ENCODE data around the gene VTI1B. TPM values are rescaled to one million over a fixed set of nuclear protein-coding genes. Genes with fewer than 3 reads are reported as not detected.
"Not testable (repeated sequence)": the region's sequence is repeated elsewhere in the genome, so short reads cannot be mapped to it uniquely, and the experiment has no call there.

Gene VTI1B
- total and polyA plus RNA-seq, 5 donors from 2014 or later = 46.0 to 90.0 (median 74.8) TPM

GRCh38 chr14:67709796-67710195 is 35.4 kb upstream of the VTI1B start:
- not testable (repeated sequence) for H3K27ac Mint-ChIP-seq; H3K4me3 Mint-ChIP-seq; H3K27me3 ChIP-seq (ENCODE audit: control insufficient read depth, insufficient read depth, low read length); H3K4me1 ChIP-seq (ENCODE audit: control insufficient read depth, insufficient read depth, low read length, poor library complexity, severe bottlenecking); H3K4me3 ChIP-seq (ENCODE audit: low read depth, low read length); DNase-seq; ATAC-seq (ENCODE audit: low read depth in 2 of 2); H3K36me3 Mint-ChIP-seq; H3K9me3 ChIP-seq (ENCODE audit: control insufficient read depth in 2 of 2, low read length in 2 of 2); H3K9me3 Mint-ChIP-seq; H3K27me3 Mint-ChIP-seq; H3K36me3 ChIP-seq (ENCODE audit: control insufficient read depth, insufficient read depth, low read length); H3K27ac ChIP-seq (ENCODE audit: insufficient read depth, low read length, poor library complexity, severe bottlenecking); H3K4me1 Mint-ChIP-seq

DNA sequence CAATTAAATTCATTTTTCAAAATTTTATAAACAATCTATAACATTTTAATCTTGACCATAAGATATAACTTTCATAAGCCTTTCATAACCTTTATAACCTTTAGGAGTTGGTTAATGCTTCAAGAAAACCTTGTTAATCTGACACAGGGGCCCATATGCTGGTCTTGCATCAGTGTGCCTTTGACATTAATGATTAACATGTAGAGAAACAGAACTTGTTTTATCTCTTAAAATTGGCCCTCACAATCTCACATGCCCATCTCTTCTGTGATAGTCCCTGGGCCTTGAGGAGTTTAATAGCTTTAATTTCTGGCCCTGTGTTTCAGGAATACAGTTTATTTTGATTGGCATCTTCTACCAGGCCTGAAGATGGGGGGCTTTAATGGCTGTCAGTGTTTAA is 34.9 kb upstream of the VTI1B start:
- H3K4me3 ChIP-seq (ENCODE audit: low read depth, low read length); DNase-seq; H3K36me3 ChIP-seq (ENCODE audit: control insufficient read depth, insufficient read depth, low read length); H3K27ac Mint-ChIP-seq; H3K4me1 ChIP-seq (ENCODE audit: control insufficient read depth, insufficient read depth, low read length, poor library complexity, severe bottlenecking); ATAC-seq (ENCODE audit: low read depth in 2 of 2); H3K4me3 Mint-ChIP-seq; H3K36me3 Mint-ChIP-seq; H3K27me3 ChIP-seq (ENCODE audit: control insufficient read depth, insufficient read depth, low read length); H3K9me3 ChIP-seq (ENCODE audit: control insufficient read depth in 2 of 2, low read length in 2 of 2); H3K27me3 Mint-ChIP-seq; H3K27ac ChIP-seq (ENCODE audit: insufficient read depth, low read length, poor library complexity, severe bottlenecking); H3K9me3 Mint-ChIP-seq; H3K4me1 Mint-ChIP-seq: not testable (repeated sequence)

- Mint-ChIP-seq H3K27me3 (peaks cover 9% of the 10 kb centered on the region), H3K36me3 (peaks cover 3% of the 10 kb centered on the region), H3K27ac (no peak overlapping the region)
These were observed 30.8 kb upstream of the VTI1B start for GRCh38 chr14:67705211-67705610.

DNA sequence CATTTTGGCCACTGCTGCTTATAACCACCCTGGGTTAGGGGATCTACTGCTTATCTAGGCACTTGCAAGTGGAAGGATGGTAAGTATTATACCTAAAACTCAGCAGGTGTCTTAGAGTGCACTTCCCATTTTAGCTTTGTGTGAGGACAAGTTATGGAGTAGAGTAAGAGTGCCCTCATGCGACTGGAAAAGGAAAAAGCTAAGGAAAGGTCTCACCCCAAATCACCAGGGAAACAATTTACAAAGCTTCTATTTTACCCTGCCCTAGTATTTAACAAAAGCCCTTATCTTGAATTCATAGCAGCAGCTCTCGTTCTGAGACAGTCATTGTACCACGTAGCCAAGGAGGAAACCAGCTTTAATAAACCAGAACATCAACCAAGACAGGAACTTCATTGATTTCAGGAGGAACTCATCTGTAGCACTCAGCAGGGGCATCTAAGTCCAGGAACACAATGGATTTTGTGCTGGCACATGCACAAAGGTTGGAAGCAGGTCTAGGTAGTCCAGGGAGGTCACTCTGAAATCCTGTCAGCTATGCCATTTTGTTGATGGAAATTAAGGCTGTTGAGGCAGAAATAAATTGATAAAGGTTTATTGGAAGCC is 30.2 kb upstream of the VTI1B start:
- peak; percentile 10 to 76 (median 51) for DNase-seq
- no peak overlapping the region for H3K27ac Mint-ChIP-seq

More at GRCh38 chr14:67705211-67705610, 30.8 kb upstream of the VTI1B start:
- H3K4me1 Mint-ChIP-seq = no peaks in the 10 kb centered on the region
- H3K4me3 Mint-ChIP-seq = no peak overlapping the region
- peaks cover 0 to 7% (median 4%) of the 10 kb centered on the region in 7 donors for H3K9me3 Mint-ChIP-seq
- ATAC-seq (ENCODE audit: low read depth in 2 of 2) = no peak
- peaks cover 6 to 9% of the 10 kb centered on the region in 2 experiments for H3K9me3 ChIP-seq (ENCODE audit: control insufficient read depth in 2 of 2, low read length in 2 of 2)
- H3K4me1 ChIP-seq (ENCODE audit: control insufficient read depth, insufficient read depth, low read length, poor library complexity, severe bottlenecking) = no peaks in the 10 kb centered on the region
- H3K4me3 ChIP-seq (ENCODE audit: low read depth, low read length) = no peak overlapping the region
- H3K27me3 ChIP-seq (ENCODE audit: control insufficient read depth, insufficient read depth, low read length) = peaks cover 2% of the 10 kb centered on the region
- DNase-seq = no peak
- no peaks in the 10 kb centered on the region for H3K36me3 ChIP-seq (ENCODE audit: control insufficient read depth, insufficient read depth, low read length)
- no peak overlapping the region for H3K27ac ChIP-seq (ENCODE audit: insufficient read depth, low read length, poor library complexity, severe bottlenecking)

DNA sequence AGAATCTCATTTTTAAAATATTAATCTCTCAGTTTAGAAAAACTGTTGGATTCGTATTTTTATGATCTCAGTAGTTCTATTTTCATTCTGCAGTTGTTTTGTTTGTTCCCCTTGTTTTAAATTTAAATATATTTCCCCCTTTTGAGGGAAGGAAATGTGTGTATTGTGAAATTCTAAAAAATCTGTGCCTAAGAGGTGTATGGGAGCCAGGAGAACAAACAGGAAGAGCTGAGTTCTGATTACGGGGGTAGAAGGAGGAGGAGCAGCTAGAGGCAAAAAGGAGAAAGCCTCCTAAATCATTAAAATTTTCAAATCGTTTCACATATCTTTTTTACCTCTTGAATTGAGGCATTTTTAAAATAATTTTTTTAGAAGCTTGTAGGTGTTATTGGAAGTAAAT is 29.6 kb upstream of the VTI1B start:
- H3K27ac Mint-ChIP-seq = no peak overlapping the region
- H3K27me3 Mint-ChIP-seq = peaks cover 9% of the 10 kb centered on the region
- Histone ChIP-seq H3K27me3 (ENCODE audit: control insufficient read depth, insufficient read depth, low read length) (peaks cover 2% of the 10 kb centered on the region), H3K9me3 (ENCODE audit: control insufficient read depth in 2 of 2, low read length in 2 of 2) (no peaks in the 10 kb centered on the region), H3K4me3 (ENCODE audit: low read depth, low read length) (no peak overlapping the region), H3K4me1 (ENCODE audit: control insufficient read depth, insufficient read depth, low read length, poor library complexity, severe bottlenecking) (no peaks in the 10 kb centered on the region), H3K27ac (ENCODE audit: insufficient read depth, low read length, poor library complexity, severe bottlenecking) (no peak overlapping the region), H3K36me3 (ENCODE audit: control insufficient read depth, insufficient read depth, low read length) (no peaks in the 10 kb centered on the region)
- no peaks in the 10 kb centered on the region for H3K4me1 Mint-ChIP-seq
- DNase-seq (no peak), ATAC-seq (ENCODE audit: low read depth in 2 of 2) (no peak)
- peaks cover 0 to 1% (median 0%) of the 10 kb centered on the region in 7 donors for H3K9me3 Mint-ChIP-seq
- no peak overlapping the region for H3K4me3 Mint-ChIP-seq
- no peaks in the 10 kb centered on the region for H3K36me3 Mint-ChIP-seq

More for the DNA sequence above, 30.2 kb upstream of the VTI1B start:
- Mint-ChIP-seq H3K36me3 (no peaks in the 10 kb centered on the region), H3K4me3 (no peak overlapping the region), H3K9me3 (peaks cover 0 to 2% (median 0%) of the 10 kb centered on the region in 7 donors), H3K27me3 (peaks cover 9% of the 10 kb centered on the region), H3K4me1 (no peaks in the 10 kb centered on the region)
- no peaks in the 10 kb centered on the region for H3K36me3 ChIP-seq (ENCODE audit: control insufficient read depth, insufficient read depth, low read length)
- H3K9me3 ChIP-seq (ENCODE audit: control insufficient read depth in 2 of 2, low read length in 2 of 2) = peaks cover 2 to 3% of the 10 kb centered on the region in 2 experiments
- ATAC-seq (ENCODE audit: low read depth in 2 of 2) = peak; percentile 78 to 82
- no peak overlapping the region for H3K4me3 ChIP-seq (ENCODE audit: low read depth, low read length)
- H3K4me1 ChIP-seq (ENCODE audit: control insufficient read depth, insufficient read depth, low read length, poor library complexity, severe bottlenecking) = no peaks in the 10 kb centered on the region
- peaks cover 2% of the 10 kb centered on the region for H3K27me3 ChIP-seq (ENCODE audit: control insufficient read depth, insufficient read depth, low read length)
- no peak overlapping the region for H3K27ac ChIP-seq (ENCODE audit: insufficient read depth, low read length, poor library complexity, severe bottlenecking)

DNA sequence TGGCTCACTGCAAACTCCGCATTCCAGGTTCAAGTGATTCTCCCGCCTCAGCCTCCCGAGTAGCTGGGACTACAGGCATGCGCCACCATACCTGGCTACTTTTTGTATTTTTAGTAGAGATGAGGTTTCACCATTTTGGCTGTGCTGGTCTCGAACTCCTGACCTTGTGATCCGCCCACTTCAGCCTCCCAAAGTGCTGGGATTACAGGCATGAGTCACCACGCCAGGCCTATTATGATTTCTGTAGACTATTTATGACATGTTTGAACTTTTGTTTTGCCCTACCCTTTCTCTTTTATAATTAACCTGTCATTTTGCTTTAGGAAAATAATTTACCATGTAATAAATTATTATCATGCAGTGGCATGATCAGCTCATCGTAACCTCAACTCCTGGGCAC is 27.1 kb upstream of the VTI1B start, which contains the start of gene RDH12:
Gene RDH12 (plus strand): TSS at position 395 of the 400 bp plus-strand sequence. CDS start 20,757 bp downstream, outside the sequence.
- H3K9me3 ChIP-seq (ENCODE audit: control insufficient read depth in 2 of 2, low read length in 2 of 2); H3K4me1 ChIP-seq (ENCODE audit: control insufficient read depth, insufficient read depth, low read length, poor library complexity, severe bottlenecking); ATAC-seq (ENCODE audit: low read depth in 2 of 2); H3K36me3 Mint-ChIP-seq; H3K4me3 ChIP-seq (ENCODE audit: low read depth, low read length); H3K4me3 Mint-ChIP-seq; DNase-seq; H3K36me3 ChIP-seq (ENCODE audit: control insufficient read depth, insufficient read depth, low read length); H3K27ac ChIP-seq (ENCODE audit: insufficient read depth, low read length, poor library complexity, severe bottlenecking); H3K27me3 ChIP-seq (ENCODE audit: control insufficient read depth, insufficient read depth, low read length); H3K4me1 Mint-ChIP-seq; H3K27ac Mint-ChIP-seq; H3K9me3 Mint-ChIP-seq: not testable (repeated sequence)
- peaks cover 14% of the 10 kb centered on the region for H3K27me3 Mint-ChIP-seq

- H3K27ac ChIP-seq (ENCODE audit: insufficient read depth, low read length, poor library complexity, severe bottlenecking) = no peak overlapping the region
- H3K4me1 ChIP-seq (ENCODE audit: control insufficient read depth, insufficient read depth, low read length, poor library complexity, severe bottlenecking) = peaks cover 11% of the 10 kb centered on the region
- DNase-seq = no peak
- no peak overlapping the region for H3K4me3 ChIP-seq (ENCODE audit: low read depth, low read length)
- no peaks in the 10 kb centered on the region for H3K9me3 ChIP-seq (ENCODE audit: control insufficient read depth in 2 of 2, low read length in 2 of 2)
- no peaks in the 10 kb centered on the region for H3K36me3 ChIP-seq (ENCODE audit: control insufficient read depth, insufficient read depth, low read length)
- ATAC-seq (ENCODE audit: low read depth in 2 of 2) = no peak
- peaks cover 9% of the 10 kb centered on the region for H3K27me3 Mint-ChIP-seq
- no peaks in the 10 kb centered on the region for H3K36me3 Mint-ChIP-seq
- H3K4me3 Mint-ChIP-seq = peak overlapping the region in 1 of 4 donors; percentile 55
- no peaks in the 10 kb centered on the region for H3K9me3 Mint-ChIP-seq
- H3K27me3 ChIP-seq (ENCODE audit: control insufficient read depth, insufficient read depth, low read length) = no peaks in the 10 kb centered on the region
- peaks cover 0 to 24% (median 16%) of the 10 kb centered on the region in 4 donors for H3K4me1 Mint-ChIP-seq
- H3K27ac Mint-ChIP-seq = no peak overlapping the region
These were observed 23.7 kb upstream of the VTI1B start for GRCh38 chr14:67698179-67698578.

DNA sequence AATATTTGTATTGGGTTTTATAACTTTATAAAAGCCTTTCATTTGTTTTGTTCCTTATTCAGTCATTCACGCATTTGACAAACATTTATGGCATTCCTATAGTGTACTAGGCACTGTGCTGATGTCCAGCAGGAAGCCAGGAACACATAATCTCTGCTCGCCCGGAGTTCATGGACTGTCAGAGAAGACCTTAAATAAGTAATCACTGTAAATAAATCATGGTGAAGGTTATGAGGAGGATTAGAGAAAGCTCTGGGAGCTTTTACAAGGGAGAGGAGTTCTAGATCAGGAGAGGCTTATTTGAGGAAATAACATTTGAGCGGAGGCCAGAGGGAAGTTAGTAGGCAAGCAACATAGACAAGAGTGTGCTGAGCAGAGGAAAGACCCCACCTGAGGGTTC is 22.6 kb upstream of the VTI1B start:
- Histone ChIP-seq H3K4me1 (ENCODE audit: control insufficient read depth, insufficient read depth, low read length, poor library complexity, severe bottlenecking) (peaks cover 11% of the 10 kb centered on the region), H3K27ac (ENCODE audit: insufficient read depth, low read length, poor library complexity, severe bottlenecking) (no peak overlapping the region), H3K4me3 (ENCODE audit: low read depth, low read length) (no peak overlapping the region), H3K9me3 (ENCODE audit: control insufficient read depth in 2 of 2, low read length in 2 of 2) (no peaks in the 10 kb centered on the region), H3K27me3 (ENCODE audit: control insufficient read depth, insufficient read depth, low read length) (no peaks in the 10 kb centered on the region), H3K36me3 (ENCODE audit: control insufficient read depth, insufficient read depth, low read length) (peaks cover 4% of the 10 kb centered on the region)
- peaks cover 6% of the 10 kb centered on the region for H3K27me3 Mint-ChIP-seq
- DNase-seq (no peak), ATAC-seq (ENCODE audit: low read depth in 2 of 2) (no peak)
- peaks cover 8% of the 10 kb centered on the region for H3K36me3 Mint-ChIP-seq
- peak overlapping the region in 1 of 3 donors; percentile 38 for H3K27ac Mint-ChIP-seq
- peaks cover 4 to 30% (median 22%) of the 10 kb centered on the region in 4 donors for H3K4me1 Mint-ChIP-seq
- peak overlapping the region in 1 of 4 donors; percentile 82 for H3K4me3 Mint-ChIP-seq
- no peaks in the 10 kb centered on the region for H3K9me3 Mint-ChIP-seq

Data from CD4-positive, CD25-positive, alpha-beta regulatory T cell (primary cell).